ENCODE data around the gene RNGTT. TPM values are rescaled to one million over a fixed set of nuclear protein-coding genes. Genes with fewer than 3 reads are reported as not detected.

RNGTT gene
- total RNA-seq, 3 donors from 2014 or later, result 8.4 to 11.6 (median 9.4) TPM

GRCh38 chr6:88864359-88865054 lies 98.9 kb downstream of the RNGTT start:
- Histone ChIP-seq H3K9me3 (no peaks in the 10 kb centered on the region), H3K36me3 (ENCODE audit: low read depth) (no peaks in the 10 kb centered on the region), H3K4me3 (no peak overlapping the region), H3K4me1 (ENCODE audit: low read depth) (peaks cover 6% of the 10 kb centered on the region)
- no peak for ATAC-seq
- no peak for DNase-seq
- intact Hi-C loops (cut with DNase I, micrococcal nuclease), result no loop called here
- TF ChIP-seq, protein P1, sequence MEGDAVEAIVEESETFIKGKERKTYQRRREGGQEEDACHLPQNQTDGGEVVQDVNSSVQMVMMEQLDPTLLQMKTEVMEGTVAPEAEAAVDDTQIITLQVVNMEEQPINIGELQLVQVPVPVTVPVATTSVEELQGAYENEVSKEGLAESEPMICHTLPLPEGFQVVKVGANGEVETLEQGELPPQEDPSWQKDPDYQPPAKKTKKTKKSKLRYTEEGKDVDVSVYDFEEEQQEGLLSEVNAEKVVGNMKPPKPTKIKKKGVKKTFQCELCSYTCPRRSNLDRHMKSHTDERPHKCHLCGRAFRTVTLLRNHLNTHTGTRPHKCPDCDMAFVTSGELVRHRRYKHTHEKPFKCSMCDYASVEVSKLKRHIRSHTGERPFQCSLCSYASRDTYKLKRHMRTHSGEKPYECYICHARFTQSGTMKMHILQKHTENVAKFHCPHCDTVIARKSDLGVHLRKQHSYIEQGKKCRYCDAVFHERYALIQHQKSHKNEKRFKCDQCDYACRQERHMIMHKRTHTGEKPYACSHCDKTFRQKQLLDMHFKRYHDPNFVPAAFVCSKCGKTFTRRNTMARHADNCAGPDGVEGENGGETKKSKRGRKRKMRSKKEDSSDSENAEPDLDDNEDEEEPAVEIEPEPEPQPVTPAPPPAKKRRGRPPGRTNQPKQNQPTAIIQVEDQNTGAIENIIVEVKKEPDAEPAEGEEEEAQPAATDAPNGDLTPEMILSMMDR (IDR thresholded peaks at IDR 0.05), result no peak

DNA sequence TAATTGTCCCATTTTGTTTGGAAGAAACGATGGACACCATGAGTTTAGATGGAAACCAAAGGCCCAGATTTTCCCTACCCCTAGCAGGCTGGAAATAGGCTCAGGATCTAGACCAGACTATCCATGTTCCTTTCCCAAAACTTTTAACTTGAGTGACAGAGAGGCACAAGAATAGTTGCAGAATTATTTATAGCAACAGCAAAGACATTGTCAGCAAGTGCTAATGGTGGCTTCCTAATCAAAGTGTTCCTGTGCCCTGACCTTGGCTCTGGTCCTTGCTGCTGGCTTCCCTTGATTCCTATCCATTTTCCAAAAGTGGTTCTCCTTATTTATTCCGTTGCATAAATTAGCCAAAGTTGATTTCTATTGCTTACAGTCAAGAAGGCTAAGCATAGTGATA lies 103.1 kb downstream of the RNGTT start:
- no peaks in the 10 kb centered on the region for H3K36me3 ChIP-seq (ENCODE audit: low read depth)
- intact Hi-C loops (cut with DNase I, micrococcal nuclease), result no loop called here
- DNase-seq (no peak), ATAC-seq (no peak)
- H3K4me3 ChIP-seq, result no peak overlapping the region
- H3K9me3 ChIP-seq, result no peaks in the 10 kb centered on the region
- no peaks in the 10 kb centered on the region for H3K4me1 ChIP-seq (ENCODE audit: low read depth)
- TF ChIP-seq, protein P1 (IDR thresholded peaks at IDR 0.05), result no peak

- intact Hi-C loops (cut with DNase I, micrococcal nuclease), result no loop called here
- no peaks in the 10 kb centered on the region for H3K9me3 ChIP-seq
- DNase-seq (no peak), ATAC-seq (no peak)
- no peak overlapping the region for H3K4me3 ChIP-seq
- TF ChIP-seq, protein P1 (IDR thresholded peaks at IDR 0.05), result no peak
- H3K4me1 ChIP-seq (ENCODE audit: low read depth), result no peaks in the 10 kb centered on the region
- no peaks in the 10 kb centered on the region for H3K36me3 ChIP-seq (ENCODE audit: low read depth)
Measured at GRCh38 chr6:88858455-88858854, 105.0 kb downstream of the RNGTT start.

DNA sequence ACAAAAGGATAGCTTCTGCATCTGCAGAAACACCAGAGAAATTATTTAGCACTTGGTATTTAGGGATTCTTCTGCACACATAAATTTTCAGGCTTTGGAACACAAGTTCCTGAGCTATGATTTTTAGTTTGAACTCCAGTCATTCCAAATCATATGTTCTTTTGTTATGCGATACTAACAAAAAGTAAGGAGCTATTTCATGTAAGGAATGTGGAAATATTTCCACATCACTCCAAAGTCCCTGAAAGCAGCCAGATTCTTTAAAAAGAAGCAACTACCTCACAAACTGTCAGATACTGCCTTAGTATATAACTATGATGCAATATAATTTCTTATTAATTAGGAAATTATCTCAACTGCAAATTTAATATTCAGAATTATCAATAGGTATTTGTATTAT lies 106.9 kb downstream of the RNGTT start:
- DNase-seq (no peak), ATAC-seq (no peak)
- H3K36me3 ChIP-seq (ENCODE audit: low read depth), result no peaks in the 10 kb centered on the region
- no peaks in the 10 kb centered on the region for H3K9me3 ChIP-seq
- intact Hi-C loops (cut with DNase I, micrococcal nuclease), result no loop called here
- no peaks in the 10 kb centered on the region for H3K4me1 ChIP-seq (ENCODE audit: low read depth)
- TF ChIP-seq, protein P1 (IDR thresholded peaks at IDR 0.05), result no peak
- H3K4me3 ChIP-seq, result no peak overlapping the region

GRCh38 chr6:88855541-88856147 lies 107.8 kb downstream of the RNGTT start:
- ATAC-seq (no peak), DNase-seq (no peak)
- intact Hi-C loops (cut with DNase I, micrococcal nuclease), result no loop called here
- Histone ChIP-seq H3K4me1 (ENCODE audit: low read depth) (no peaks in the 10 kb centered on the region), H3K9me3 (no peaks in the 10 kb centered on the region), H3K4me3 (no peak overlapping the region), H3K36me3 (ENCODE audit: low read depth) (no peaks in the 10 kb centered on the region)
- TF ChIP-seq, protein P1 (IDR thresholded peaks at IDR 0.05), result no peak
